Fibroblast of lung (primary cell): ENCODE results near the gene DBNL. TPM values are rescaled to one million over a fixed set of nuclear protein-coding genes. Genes with fewer than 3 reads are reported as not detected.

Experiments used
- DNase-seq, 2 donors: peaks; one replicate each; pipeline versions ENCODE4 v3.0.0 to v3.0.0-alpha.2; 2010; ENCODE audit warnings: low read depth in 2 of 2
- H2AFZ ChIP-seq: 2 replicates; pipeline ENCODE4 v1.5.1; 2012; ENCODE audit warnings: low read length, control low read depth, inconsistent platforms
- H3K27ac ChIP-seq: 2 replicates; pipeline ENCODE4 v1.5.1; 2011; ENCODE audit warnings: low read length, control low read depth; ENCODE audit not compliant: insufficient read depth
- H3K27me3 ChIP-seq: 2 replicates; pipeline ENCODE4 v1.5.1; 2011; ENCODE audit warnings: mild to moderate bottlenecking, low read length; ENCODE audit not compliant: control insufficient read depth, insufficient read depth
- H3K36me3 ChIP-seq: 2 replicates; pipeline ENCODE4 v1.5.1; 2011; ENCODE audit warnings: low read length; ENCODE audit not compliant: control insufficient read depth, insufficient read depth
- H3K4me1 ChIP-seq: 2 replicates; pipeline ENCODE4 v1.5.1; 2011; ENCODE audit warnings: low read length; ENCODE audit not compliant: control insufficient read depth, insufficient read depth; ENCODE audit errors: extremely low read depth
- H3K4me2 ChIP-seq: 2 replicates; pipeline ENCODE4 v1.5.1; 2011; ENCODE audit warnings: low read length, control low read depth; ENCODE audit not compliant: insufficient read depth; ENCODE audit errors: extremely low read depth
- H3K4me3 ChIP-seq, 4 experiments: fragments of 200-600 bp in 1 of 4; sonication (generic) in 1 of 4; replicated peaks in 1 of 4; 2 replicates each; pipeline ENCODE4 v1.5.1; 2011 to 2016; ENCODE audit warnings: low read length in 4 of 4, low read depth in 3 of 4, mild to moderate bottlenecking in 3 of 4, control low read depth in 2 of 4, inconsistent platforms in 1 of 4, mixed read lengths in 1 of 4; ENCODE audit not compliant: insufficient read depth in 1 of 4; ENCODE audit errors: control extremely low read depth in 1 of 4
- H3K79me2 ChIP-seq: 2 replicates; pipeline ENCODE4 v1.5.1; 2012; ENCODE audit warnings: mild to moderate bottlenecking, low read length, inconsistent platforms; ENCODE audit not compliant: control insufficient read depth, insufficient read depth
- H3K9ac ChIP-seq: 2 replicates; pipeline ENCODE4 v1.5.1; 2011; ENCODE audit warnings: mild to moderate bottlenecking, low read length, control low read depth; ENCODE audit not compliant: insufficient read depth
- H3K9me3 ChIP-seq: 2 replicates; pipeline ENCODE4 v1.5.1; 2012; ENCODE audit warnings: low read depth, low read length; ENCODE audit not compliant: control insufficient read depth, insufficient read depth
- H4K20me1 ChIP-seq: 2 replicates; pipeline ENCODE4 v1.5.1; 2011; ENCODE audit warnings: low read length; ENCODE audit not compliant: control insufficient read depth, insufficient read depth; ENCODE audit errors: extremely low read depth
- EZH2 ChIP-seq: IDR thresholded peaks from 2 replicates; pipeline ENCODE4 v1.5.1; 2012; ENCODE audit warnings: low read length, control low read depth, mild to moderate bottlenecking; ENCODE audit errors: missing control alignments
- polyA plus RNA-seq, 2 donors: library from polyadenylated mRNA; depleted of rRNA in 1 of 2; stranded (reverse) in 1 of 2; unstranded in 1 of 2; fragments of >200 nt; gene quantifications; 2 replicates each; pipeline ENCODE4 v1.2.1, GENCODE V29; 2011 to 2012; ENCODE audit warnings: missing spikeins in 1 of 2
- total RNA-seq: library from RNA; depleted of rRNA; stranded (reverse); fragments of >200 nt; gene quantifications from 2 replicates; pipeline ENCODE4 v1.2.1, GENCODE V29; 2014
- TF ChIP-seq, protein P1 (sequence below), 2 donors: IDR thresholded peaks in 1 of 2; conservative IDR thresholded peaks in 1 of 2; 1 replicate in 1 of 2; 2 replicates in 1 of 2; pipeline ENCODE4 v1.5.1; 2011 to 2012; ENCODE audit warnings: low read length in 2 of 2, control low read depth in 1 of 2, inconsistent platforms in 1 of 2, low read depth in 1 of 2, mild to moderate bottlenecking in 1 of 2

The DBNL gene
- total and polyA plus RNA-seq, 2 donors (not counting 1 experiment from before 2014, with no cell fraction given), result 86.4 to 88.2 TPM

DNA sequence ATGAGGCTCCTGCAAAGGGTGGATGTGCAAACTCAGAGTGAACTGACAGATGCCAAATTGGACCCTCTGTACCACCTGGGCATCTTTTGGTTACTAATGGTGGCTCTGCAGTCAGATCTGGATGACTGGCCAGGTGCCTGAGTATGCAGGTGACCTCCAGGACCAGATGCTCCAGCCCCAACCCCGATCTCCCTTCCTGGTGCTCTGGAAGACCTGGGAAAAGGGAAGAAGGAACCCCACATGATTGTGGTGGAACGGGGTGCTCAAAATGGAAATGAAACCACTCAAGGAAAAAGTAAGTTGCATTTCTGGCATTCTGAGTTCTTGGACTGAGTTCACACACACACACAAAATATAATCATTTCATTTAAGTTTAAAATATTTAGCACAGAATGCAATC lies 49.9 kb downstream of the DBNL start:
- Histone ChIP-seq H3K27me3 (no peaks in the 10 kb centered on the region), H2AFZ (no peak overlapping the region), H3K4me2 (no peak overlapping the region), H3K36me3 (no peaks in the 10 kb centered on the region), H3K4me1 (peaks cover under 1% of the 10 kb centered on the region), H3K27ac (no peak overlapping the region), H3K9ac (no peak overlapping the region), H3K9me3 (no peaks in the 10 kb centered on the region), H3K79me2 (no peaks in the 10 kb centered on the region), H3K4me3 (no peak overlapping the region), H4K20me1 (no peaks in the 10 kb centered on the region)
- no peak for TF ChIP-seq EZH2
- TF ChIP-seq, protein P1, sequence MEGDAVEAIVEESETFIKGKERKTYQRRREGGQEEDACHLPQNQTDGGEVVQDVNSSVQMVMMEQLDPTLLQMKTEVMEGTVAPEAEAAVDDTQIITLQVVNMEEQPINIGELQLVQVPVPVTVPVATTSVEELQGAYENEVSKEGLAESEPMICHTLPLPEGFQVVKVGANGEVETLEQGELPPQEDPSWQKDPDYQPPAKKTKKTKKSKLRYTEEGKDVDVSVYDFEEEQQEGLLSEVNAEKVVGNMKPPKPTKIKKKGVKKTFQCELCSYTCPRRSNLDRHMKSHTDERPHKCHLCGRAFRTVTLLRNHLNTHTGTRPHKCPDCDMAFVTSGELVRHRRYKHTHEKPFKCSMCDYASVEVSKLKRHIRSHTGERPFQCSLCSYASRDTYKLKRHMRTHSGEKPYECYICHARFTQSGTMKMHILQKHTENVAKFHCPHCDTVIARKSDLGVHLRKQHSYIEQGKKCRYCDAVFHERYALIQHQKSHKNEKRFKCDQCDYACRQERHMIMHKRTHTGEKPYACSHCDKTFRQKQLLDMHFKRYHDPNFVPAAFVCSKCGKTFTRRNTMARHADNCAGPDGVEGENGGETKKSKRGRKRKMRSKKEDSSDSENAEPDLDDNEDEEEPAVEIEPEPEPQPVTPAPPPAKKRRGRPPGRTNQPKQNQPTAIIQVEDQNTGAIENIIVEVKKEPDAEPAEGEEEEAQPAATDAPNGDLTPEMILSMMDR (conservative IDR thresholded peaks at IDR 0.05 in 1 of 2, IDR thresholded peaks at IDR 0.05 in 1 of 2; ENCODE audit: low read depth in 1 of 2, low read length in 2 of 2), result no peak
- DNase-seq, result no peak

DNA sequence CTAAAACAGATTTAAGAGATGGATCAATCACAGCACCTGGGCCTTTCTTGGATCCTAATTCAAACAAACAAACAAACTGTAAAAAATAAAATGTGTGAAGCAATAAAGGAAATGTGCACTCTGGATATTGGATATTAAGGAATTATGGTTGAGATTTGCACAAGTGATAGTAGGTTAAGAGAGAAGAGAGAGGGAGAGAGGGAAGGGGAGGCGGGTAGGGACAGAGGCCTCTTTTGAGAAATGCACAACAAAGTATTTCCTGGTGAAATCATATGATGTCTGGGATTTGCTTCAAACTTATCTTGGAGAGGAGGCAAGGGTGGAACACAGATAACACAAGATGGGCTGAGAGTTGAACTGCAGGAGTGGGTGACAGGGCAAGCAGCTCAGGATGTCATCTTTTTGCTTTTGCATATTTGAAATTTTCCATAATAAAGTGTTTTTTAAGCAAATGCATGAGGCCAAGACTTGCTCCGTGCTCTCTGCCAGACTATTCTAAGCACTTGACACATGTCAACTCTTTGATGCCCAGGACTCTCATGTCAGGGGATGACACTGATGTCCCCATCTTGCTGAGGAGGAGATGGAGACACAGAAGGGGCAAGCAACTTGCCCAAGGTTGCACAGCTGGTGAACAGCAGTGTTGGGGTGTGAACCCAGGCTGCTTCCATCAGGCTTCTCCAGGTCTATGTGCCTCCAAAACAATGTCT lies 50.5 kb downstream of the DBNL start:
- Histone ChIP-seq H3K36me3 (no peaks in the 10 kb centered on the region), H3K4me2 (no peak overlapping the region), H3K79me2 (no peaks in the 10 kb centered on the region), H3K9me3 (no peaks in the 10 kb centered on the region), H3K27ac (no peak overlapping the region), H3K4me1 (peaks cover 3% of the 10 kb centered on the region), H3K4me3 (no peak overlapping the region), H4K20me1 (no peaks in the 10 kb centered on the region), H3K27me3 (no peaks in the 10 kb centered on the region), H2AFZ (no peak overlapping the region), H3K9ac (no peak overlapping the region)
- no peak for TF ChIP-seq EZH2
- TF ChIP-seq, protein P1 (conservative IDR thresholded peaks at IDR 0.05 in 1 of 2, IDR thresholded peaks at IDR 0.05 in 1 of 2; ENCODE audit: low read depth in 1 of 2, low read length in 2 of 2), result no peak
- DNase-seq, result no peak

DNA sequence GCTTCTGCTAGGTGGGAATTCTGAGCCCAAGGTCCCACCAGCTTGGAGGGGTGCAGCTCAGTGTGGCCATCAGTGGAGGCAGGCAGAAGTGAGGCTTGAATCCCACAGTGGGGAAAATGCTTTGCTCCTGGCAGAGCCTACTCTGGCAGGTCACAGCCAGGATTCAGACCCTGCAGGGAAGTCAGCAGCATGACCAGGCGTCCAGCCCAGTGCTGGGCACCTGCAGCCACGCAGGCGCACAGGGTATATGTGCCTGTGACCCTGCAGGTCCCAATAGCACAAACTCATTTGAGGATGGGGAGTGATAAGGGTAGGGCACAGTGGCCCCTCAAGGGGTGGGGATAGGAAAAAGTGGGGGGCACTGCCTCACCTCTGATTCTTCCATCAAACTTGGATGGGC lies 51.3 kb downstream of the DBNL start:
- no peak for DNase-seq
- TF ChIP-seq, protein P1 (conservative IDR thresholded peaks at IDR 0.05 in 1 of 2, IDR thresholded peaks at IDR 0.05 in 1 of 2; ENCODE audit: low read depth in 1 of 2, low read length in 2 of 2), result no peak
- no peak for TF ChIP-seq EZH2
- H3K9me3 ChIP-seq, result no peaks in the 10 kb centered on the region
- H3K79me2 ChIP-seq, result no peaks in the 10 kb centered on the region
- H3K4me2 ChIP-seq, result no peak overlapping the region
- no peak overlapping the region for H3K27ac ChIP-seq
- H3K4me1 ChIP-seq, result peaks cover 6% of the 10 kb centered on the region
- H2AFZ ChIP-seq, result no peak overlapping the region
- no peaks in the 10 kb centered on the region for H3K27me3 ChIP-seq
- no peak overlapping the region for H3K4me3 ChIP-seq
- H3K36me3 ChIP-seq, result no peaks in the 10 kb centered on the region
- no peaks in the 10 kb centered on the region for H4K20me1 ChIP-seq
- H3K9ac ChIP-seq, result no peak overlapping the region
